Measurements from ENCODE around the gene C2CD3.

C2CD3 gene

GRCh38 chr11:73971175-73971719 lies 199.6 kb downstream of the C2CD3 start:
- Histone ChIP-seq H3K27me3 (ENCODE audit: control insufficient read depth in 1 of 2, insufficient read depth in 2 of 2, low read length in 2 of 2) (no peaks in the 10 kb centered on the region), H3K36me3 (ENCODE audit: control insufficient read depth in 2 of 2, insufficient read depth in 2 of 2, low read length in 2 of 2) (peaks cover 0 to 11% of the 10 kb centered on the region in 2 donors), H3K9ac (ENCODE audit: low read length in 2 of 2) (no peak overlapping the region), H3K27ac (ENCODE audit: low read length) (no peak overlapping the region), H3K4me1 (ENCODE audit: control insufficient read depth, insufficient read depth, low read length) (peaks cover 7% of the 10 kb centered on the region), H3K4me3 (ENCODE audit: low read length in 2 of 2) (no peak overlapping the region), H3K9me3 (ENCODE audit: control insufficient read depth in 2 of 2, low read length in 2 of 2) (no peaks in the 10 kb centered on the region)

- no peaks in the 10 kb centered on the region for H3K9me3 ChIP-seq (ENCODE audit: control insufficient read depth in 2 of 2, low read length in 2 of 2)
- H3K27me3 ChIP-seq (ENCODE audit: control insufficient read depth in 1 of 2, insufficient read depth in 2 of 2, low read length in 2 of 2), result no peaks in the 10 kb centered on the region
- H3K27ac ChIP-seq (ENCODE audit: low read length), result no peak overlapping the region
- H3K36me3 ChIP-seq (ENCODE audit: control insufficient read depth in 2 of 2, insufficient read depth in 2 of 2, low read length in 2 of 2), result peaks cover 0 to 6% of the 10 kb centered on the region in 2 donors
- no peak overlapping the region for H3K9ac ChIP-seq (ENCODE audit: low read length in 2 of 2)
- H3K4me1 ChIP-seq (ENCODE audit: control insufficient read depth, insufficient read depth, low read length), result peaks cover 7% of the 10 kb centered on the region
- H3K4me3 ChIP-seq (ENCODE audit: low read length in 2 of 2), result no peak overlapping the region
Observed at GRCh38 chr11:73969991-73970800, 200.6 kb downstream of the C2CD3 start.

GRCh38 chr11:73969091-73969490 lies 201.7 kb downstream of the C2CD3 start:
- no peak overlapping the region for H3K9ac ChIP-seq (ENCODE audit: low read length in 2 of 2)
- no peak overlapping the region for H3K27ac ChIP-seq (ENCODE audit: low read length)
- peaks cover 13% of the 10 kb centered on the region for H3K4me1 ChIP-seq (ENCODE audit: control insufficient read depth, insufficient read depth, low read length)

GRCh38 chr11:73968356-73968966 lies 202.3 kb downstream of the C2CD3 start:
- no peaks in the 10 kb centered on the region for H3K36me3 ChIP-seq (ENCODE audit: control insufficient read depth in 2 of 2, insufficient read depth in 2 of 2, low read length in 2 of 2)
- H3K9ac ChIP-seq (ENCODE audit: low read length in 2 of 2), result no peak overlapping the region
- H3K4me3 ChIP-seq (ENCODE audit: low read length in 2 of 2), result no peak overlapping the region
- H3K9me3 ChIP-seq (ENCODE audit: control insufficient read depth in 2 of 2, low read length in 2 of 2), result no peaks in the 10 kb centered on the region
- no peak overlapping the region for H3K27ac ChIP-seq (ENCODE audit: low read length)
- H3K4me1 ChIP-seq (ENCODE audit: control insufficient read depth, insufficient read depth, low read length), result peaks cover 10% of the 10 kb centered on the region
- peaks cover 0 to 2% of the 10 kb centered on the region in 2 donors for H3K27me3 ChIP-seq (ENCODE audit: control insufficient read depth in 1 of 2, insufficient read depth in 2 of 2, low read length in 2 of 2)

More at GRCh38 chr11:73969091-73969490, 201.7 kb downstream of the C2CD3 start:
- Histone ChIP-seq H3K4me3 (ENCODE audit: low read length in 2 of 2) (no peak overlapping the region), H3K9me3 (ENCODE audit: control insufficient read depth in 2 of 2, low read length in 2 of 2) (no peaks in the 10 kb centered on the region), H3K27me3 (ENCODE audit: control insufficient read depth in 1 of 2, insufficient read depth in 2 of 2, low read length in 2 of 2) (peaks cover 0 to 2% of the 10 kb centered on the region in 2 donors), H3K36me3 (ENCODE audit: control insufficient read depth in 2 of 2, insufficient read depth in 2 of 2, low read length in 2 of 2) (peaks cover 0 to 1% of the 10 kb centered on the region in 2 donors)

GRCh38 chr11:73965764-73966121 lies 205.1 kb downstream of the C2CD3 start:
- Histone ChIP-seq H3K9ac (ENCODE audit: low read length in 2 of 2) (no peak overlapping the region), H3K27me3 (ENCODE audit: control insufficient read depth in 1 of 2, insufficient read depth in 2 of 2, low read length in 2 of 2) (peaks cover 0 to 5% of the 10 kb centered on the region in 2 donors), H3K27ac (ENCODE audit: low read length) (no peak overlapping the region), H3K4me1 (ENCODE audit: control insufficient read depth, insufficient read depth, low read length) (peaks cover 10% of the 10 kb centered on the region), H3K4me3 (ENCODE audit: low read length in 2 of 2) (no peak overlapping the region), H3K9me3 (ENCODE audit: control insufficient read depth in 2 of 2, low read length in 2 of 2) (no peaks in the 10 kb centered on the region), H3K36me3 (ENCODE audit: control insufficient read depth in 2 of 2, insufficient read depth in 2 of 2, low read length in 2 of 2) (no peaks in the 10 kb centered on the region)

- peaks cover 10% of the 10 kb centered on the region for H3K4me1 ChIP-seq (ENCODE audit: control insufficient read depth, insufficient read depth, low read length)
- no peaks in the 10 kb centered on the region for H3K36me3 ChIP-seq (ENCODE audit: control insufficient read depth in 2 of 2, insufficient read depth in 2 of 2, low read length in 2 of 2)
Observed at GRCh38 chr11:73965076-73965763, 205.6 kb downstream of the C2CD3 start.

GRCh38 chr11:73963861-73964260 lies 206.9 kb downstream of the C2CD3 start:
- H3K36me3 ChIP-seq (ENCODE audit: control insufficient read depth in 2 of 2, insufficient read depth in 2 of 2, low read length in 2 of 2), result no peaks in the 10 kb centered on the region
- peaks cover 0 to 5% of the 10 kb centered on the region in 2 donors for H3K27me3 ChIP-seq (ENCODE audit: control insufficient read depth in 1 of 2, insufficient read depth in 2 of 2, low read length in 2 of 2)
- peak overlapping the region in 1 of 2 donors; percentile 21 for H3K9ac ChIP-seq (ENCODE audit: low read length in 2 of 2)
- H3K4me3 ChIP-seq (ENCODE audit: low read length in 2 of 2), result no peak overlapping the region
- H3K4me1 ChIP-seq (ENCODE audit: control insufficient read depth, insufficient read depth, low read length), result peaks cover 10% of the 10 kb centered on the region
- no peaks in the 10 kb centered on the region for H3K9me3 ChIP-seq (ENCODE audit: control insufficient read depth in 2 of 2, low read length in 2 of 2)
- H3K27ac ChIP-seq (ENCODE audit: low read length), result no peak overlapping the region

More at GRCh38 chr11:73965076-73965763, 205.6 kb downstream of the C2CD3 start:
- Histone ChIP-seq H3K27ac (ENCODE audit: low read length) (no peak overlapping the region), H3K9me3 (ENCODE audit: control insufficient read depth in 2 of 2, low read length in 2 of 2) (no peaks in the 10 kb centered on the region), H3K4me3 (ENCODE audit: low read length in 2 of 2) (no peak overlapping the region), H3K9ac (ENCODE audit: low read length in 2 of 2) (no peak overlapping the region), H3K27me3 (ENCODE audit: control insufficient read depth in 1 of 2, insufficient read depth in 2 of 2, low read length in 2 of 2) (peaks cover 0 to 5% of the 10 kb centered on the region in 2 donors)

Data from stomach smooth muscle (tissue), 2 donors.